HUES64 (cell line): Measurements from ENCODE around the gene CBFA2T3.
"Not testable (repeated sequence)": the region's sequence is repeated elsewhere in the genome, so short reads cannot be mapped to it uniquely, and the experiment has no call there.

Experiments used
- H3K27ac ChIP-seq: 2 replicates; pipeline ENCODE4 v1.7.0; 2013; ENCODE audit warnings: low read depth, low read length, inconsistent platforms
- H3K27me3 ChIP-seq: 2 replicates; pipeline ENCODE4 v1.6.1; 2013; ENCODE audit warnings: mild to moderate bottlenecking, low read length; ENCODE audit not compliant: insufficient read depth
- H3K36me3 ChIP-seq: 2 replicates; pipeline ENCODE4 v1.6.1; 2013; ENCODE audit warnings: mild to moderate bottlenecking, low read length; ENCODE audit not compliant: insufficient read depth
- H3K4me1 ChIP-seq: 2 replicates; pipeline ENCODE4 v1.6.1; 2013; ENCODE audit warnings: mild to moderate bottlenecking, low read length, moderate library complexity; ENCODE audit not compliant: insufficient read depth
- H3K4me3 ChIP-seq: 2 replicates; pipeline ENCODE4 v1.5.1; 2013; ENCODE audit warnings: mild to moderate bottlenecking, low read length, moderate library complexity
- H3K9ac ChIP-seq: 2 replicates; pipeline ENCODE4 v1.6.1; 2013; ENCODE audit warnings: mild to moderate bottlenecking, low read depth, low read length
- H3K9me3 ChIP-seq: 2 replicates; pipeline ENCODE4 v1.6.1; 2013; ENCODE audit warnings: low read depth, low read length; ENCODE audit not compliant: insufficient read depth
- WGBS: fragments of 150-250, 120-280 bp; methylation state at CpG from one replicate; pipeline ENCODE4 v1.1.7; 2013; ENCODE audit warnings: missing lambda C conversion rate; 5-methylcytosine and 5-hydroxymethylcytosine counted together

Gene CBFA2T3

GRCh38 chr16:89002081-89002480, 25.1 kb upstream of the CBFA2T3 start:
- WGBS = 92% methylated on average over 8 of the region's 19 CpGs

GRCh38 chr16:89001117-89002027, 24.4 kb upstream of the CBFA2T3 start:
- Histone ChIP-seq H3K36me3 (no peaks in the 10 kb centered on the region), H3K27me3 (peaks cover 15% of the 10 kb centered on the region), H3K9me3 (peaks cover 18% of the 10 kb centered on the region; the same call in 1 of the 2 replicates), H3K4me3 (0 out of 2 replicates have a peak overlapping the region, but pooled peaks have one; percentile 24), H3K9ac (no peak overlapping the region), H3K27ac (no peak overlapping the region), H3K4me1 (no peaks in the 10 kb centered on the region)
- WGBS = 26% methylated on average over 30 of the region's 30 CpGs

More at GRCh38 chr16:89002081-89002480, 25.1 kb upstream of the CBFA2T3 start:
- Histone ChIP-seq H3K9me3 (peaks cover 18% of the 10 kb centered on the region; the same call in 1 of the 2 replicates), H3K27me3 (peaks cover 15% of the 10 kb centered on the region)
- not testable (repeated sequence) for H3K9ac ChIP-seq, H3K27ac ChIP-seq, H3K36me3 ChIP-seq, H3K4me1 ChIP-seq, H3K4me3 ChIP-seq

- Histone ChIP-seq H3K9me3 (peaks cover 18% of the 10 kb centered on the region; the same call in 1 of the 2 replicates), H3K27me3 (peaks cover 15% of the 10 kb centered on the region), H3K27ac (no peak overlapping the region; the same call in 1 of the 2 replicates), H3K9ac (no peak overlapping the region), H3K4me3 (no peak overlapping the region), H3K4me1 (no peaks in the 10 kb centered on the region), H3K36me3 (no peaks in the 10 kb centered on the region)
- 83% methylated on average over 36 of the region's 36 CpGs for WGBS
These were observed 23.4 kb upstream of the CBFA2T3 start for GRCh38 chr16:89000207-89000959.

- peaks cover 15% of the 10 kb centered on the region for H3K27me3 ChIP-seq
- no peak overlapping the region for H3K4me3 ChIP-seq
- H3K9ac ChIP-seq = no peak overlapping the region
- no peaks in the 10 kb centered on the region for H3K36me3 ChIP-seq
- no peak overlapping the region; the same call in 1 of the 2 replicates for H3K27ac ChIP-seq
- H3K4me1 ChIP-seq = no peaks in the 10 kb centered on the region
- H3K9me3 ChIP-seq = peaks cover 18% of the 10 kb centered on the region; the same call in 1 of the 2 replicates
- 32% methylated on average over 17 of the region's 39 CpGs for WGBS
These were observed 22.6 kb upstream of the CBFA2T3 start for GRCh38 chr16:88999457-89000206.

- no peak overlapping the region for H3K4me3 ChIP-seq
- 93% methylated on average over 28 of the region's 28 CpGs for WGBS
- H3K9ac ChIP-seq = no peak overlapping the region
- H3K9me3 ChIP-seq = peaks cover 18% of the 10 kb centered on the region; the same call in 1 of the 2 replicates
- H3K36me3 ChIP-seq = no peaks in the 10 kb centered on the region
- no peak overlapping the region for H3K27ac ChIP-seq
- peaks cover 5% of the 10 kb centered on the region; the same call in 1 of the 2 replicates for H3K27me3 ChIP-seq
- no peaks in the 10 kb centered on the region for H3K4me1 ChIP-seq
These were observed 18.9 kb upstream of the CBFA2T3 start for GRCh38 chr16:88995746-88996535.

- no peaks in the 10 kb centered on the region for H3K27me3 ChIP-seq
- H3K36me3 ChIP-seq = no peaks in the 10 kb centered on the region
- H3K27ac ChIP-seq = no peak overlapping the region
These were observed 18.2 kb upstream of the CBFA2T3 start for GRCh38 chr16:88995194-88995593.

GRCh38 chr16:88994695-88995094, 17.7 kb upstream of the CBFA2T3 start:
- no peaks in the 10 kb centered on the region for H3K36me3 ChIP-seq
- no peak overlapping the region for H3K27ac ChIP-seq
- H3K9me3 ChIP-seq = peaks cover 18% of the 10 kb centered on the region; the same call in 1 of the 2 replicates
- H3K4me3 ChIP-seq = no peak overlapping the region
- no peak overlapping the region for H3K9ac ChIP-seq
- no peaks in the 10 kb centered on the region for H3K27me3 ChIP-seq
- 91% methylated on average over 12 of the region's 12 CpGs for WGBS
- H3K4me1 ChIP-seq = no peaks in the 10 kb centered on the region

More at GRCh38 chr16:88995194-88995593, 18.2 kb upstream of the CBFA2T3 start:
- H3K4me3 ChIP-seq = no peak overlapping the region
- no peak overlapping the region for H3K9ac ChIP-seq
- peaks cover 18% of the 10 kb centered on the region; the same call in 1 of the 2 replicates for H3K9me3 ChIP-seq
- no peaks in the 10 kb centered on the region for H3K4me1 ChIP-seq
- WGBS = 89% methylated on average over 16 of the region's 16 CpGs

GRCh38 chr16:88993946-88994600, 17.1 kb upstream of the CBFA2T3 start:
- Histone ChIP-seq H3K9ac (no peak overlapping the region), H3K27ac (no peak overlapping the region), H3K4me3 (no peak overlapping the region), H3K9me3 (peaks cover 15% of the 10 kb centered on the region; the same call in 1 of the 2 replicates), H3K36me3 (no peaks in the 10 kb centered on the region), H3K4me1 (no peaks in the 10 kb centered on the region), H3K27me3 (no peaks in the 10 kb centered on the region)
- 90% methylated on average over 19 of the region's 19 CpGs for whole genome bisulfite sequencing

GRCh38 chr16:88993166-88993761, 16.3 kb upstream of the CBFA2T3 start:
- 32% methylated on average over 6 of the region's 6 CpGs for WGBS
- no peaks in the 10 kb centered on the region for H3K27me3 ChIP-seq
- peaks cover 10% of the 10 kb centered on the region; the same call in 1 of the 2 replicates for H3K9me3 ChIP-seq
- no peak overlapping the region for H3K4me3 ChIP-seq
- H3K27ac ChIP-seq = no peak overlapping the region
- H3K4me1 ChIP-seq = no peaks in the 10 kb centered on the region
- H3K9ac ChIP-seq = no peak overlapping the region
- no peaks in the 10 kb centered on the region for H3K36me3 ChIP-seq
